A673 (cell line): Measurements from ENCODE around the gene CNTN6. TPM values are rescaled to one million over a fixed set of nuclear protein-coding genes. Genes with fewer than 3 reads are reported as not detected.

Experiments used
- BruUV-seq: library from RNA; stranded (reverse); fragments of 400-500 nt; replicated peaks from 2 replicates; lab custom pipeline; 2021; lab: Mats Ljungman, UMichigan
- CTCF ChIA-PET: fragments of 300-600 bp; sonication (Branson Sonifier 250); formaldehyde crosslinking; loops from one replicate; lab custom pipeline; 2022; ENCODE audit warnings: antibody characterized with exemption; lab: Charles Lee
- POLR2A ChIA-PET: fragments of 300-600 bp; sonication (Branson Sonifier 250); formaldehyde crosslinking; loops from one replicate; lab custom pipeline; 2022; ENCODE audit warnings: antibody characterized with exemption; ENCODE audit not compliant: low non-redundant PET; lab: Charles Lee
- DNase-seq: peaks from one replicate; pipeline ENCODE4 v3.0.0-alpha.2; 2015; ENCODE audit warnings: low spot score
- H3K27ac ChIP-seq: fragments of 200-600 bp; sonication (generic); 2 replicates; pipeline ENCODE4 v1.5.1; 2016; ENCODE audit warnings: mixed run types, low read depth, mild to moderate bottlenecking, mixed read lengths, antibody characterized with exemption, low read length; ENCODE audit not compliant: poor library complexity, severe bottlenecking
- H3K27me3 ChIP-seq: fragments of 200-600 bp; sonication (generic); replicated peaks from 2 replicates; pipeline ENCODE4 v1.6.1; 2017; ENCODE audit warnings: mixed run types, low read depth, mild to moderate bottlenecking, mixed read lengths, antibody characterized with exemption, low read length; ENCODE audit not compliant: insufficient read depth, poor library complexity
- H3K36me3 ChIP-seq: fragments of 200-600 bp; sonication (generic); 2 replicates; pipeline ENCODE4 v1.6.1; 2016; ENCODE audit warnings: mixed run types, mild to moderate bottlenecking, mixed read lengths, antibody characterized with exemption, low read length; ENCODE audit not compliant: insufficient read depth, poor library complexity, severe bottlenecking
- H3K4me1 ChIP-seq: fragments of 200-600 bp; sonication (generic); 2 replicates; pipeline ENCODE4 v1.6.1; 2017; ENCODE audit warnings: mixed run types, mild to moderate bottlenecking, mixed read lengths, antibody characterized with exemption, low read length; ENCODE audit not compliant: insufficient read depth, poor library complexity, severe bottlenecking
- H3K4me3 ChIP-seq: fragments of 200-600 bp; sonication (generic); 2 replicates; pipeline ENCODE4 v1.5.1; 2016; ENCODE audit warnings: low read depth, mixed run types, mild to moderate bottlenecking, mixed read lengths, low read length; ENCODE audit not compliant: poor library complexity, severe bottlenecking
- H3K9me3 ChIP-seq: fragments of 200-600 bp; sonication (generic); 2 replicates; pipeline ENCODE4 v1.6.1; 2016; ENCODE audit warnings: mixed run types, low read depth, mild to moderate bottlenecking, mixed read lengths, antibody characterized with exemption, low read length; ENCODE audit not compliant: poor library complexity, severe bottlenecking
- CTCF ChIP-seq: fragments of 300-800, 200-600 bp; sonication (generic); conservative IDR thresholded peaks from 2 replicates; pipeline ENCODE4 v1.5.1; 2017; ENCODE audit warnings: low read depth, mild to moderate bottlenecking, antibody characterized with exemption, low read length, moderate library complexity, mixed read lengths
- EZH2 ChIP-seq: fragments of 200-600 bp; sonication (generic); IDR thresholded peaks from 2 replicates; pipeline ENCODE4 v1.6.1; 2017; ENCODE audit warnings: borderline replicate concordance, low read depth, mild to moderate bottlenecking, mixed read lengths, antibody characterized with exemption, low read length; ENCODE audit not compliant: poor library complexity, severe bottlenecking
- intact Hi-C: fragments of 100-400 bp; cut with micrococcal nuclease; formaldehyde crosslinking; loops from one replicate; pipeline ENCODE4 v1.10.0; 2022; ENCODE audit not compliant: unreplicated experiment
- total RNA-seq: library from RNA; stranded (reverse); gene quantifications from 2 replicates; pipeline ENCODE4 v1.2.3, GENCODE V29; 2021

The CNTN6 gene
- total RNA-seq, 1 experiment from 2014 or later, result 0.28 TPM

DNA sequence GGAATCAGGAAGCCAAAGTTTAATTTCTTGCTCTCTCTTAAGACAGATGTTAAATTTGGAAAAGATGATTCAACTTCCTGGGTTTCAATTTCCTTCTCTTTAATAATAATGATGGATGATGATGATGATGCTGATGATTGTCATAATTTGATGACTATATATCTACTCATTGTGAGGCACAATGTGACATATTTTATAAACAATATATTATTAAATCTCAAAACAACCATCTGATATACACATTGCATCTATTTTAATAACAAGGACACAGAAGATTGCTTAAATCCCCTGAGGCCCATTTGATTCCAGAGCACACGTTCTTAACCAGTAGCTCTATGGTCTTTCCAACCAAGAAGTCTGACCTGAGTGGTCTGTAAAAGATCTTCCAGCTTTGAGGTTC, 124.0 kb downstream of the CNTN6 start:
- POLR2A ChIA-PET, result interaction anchor here (0.6 kb wide), 1 partner anchor 218 kb away, joined by 3 read pairs; no protein-coding TSS in a partner anchor
- intact Hi-C loops, result no loop called here
- BruUV-seq, result no TSS peak

DNA sequence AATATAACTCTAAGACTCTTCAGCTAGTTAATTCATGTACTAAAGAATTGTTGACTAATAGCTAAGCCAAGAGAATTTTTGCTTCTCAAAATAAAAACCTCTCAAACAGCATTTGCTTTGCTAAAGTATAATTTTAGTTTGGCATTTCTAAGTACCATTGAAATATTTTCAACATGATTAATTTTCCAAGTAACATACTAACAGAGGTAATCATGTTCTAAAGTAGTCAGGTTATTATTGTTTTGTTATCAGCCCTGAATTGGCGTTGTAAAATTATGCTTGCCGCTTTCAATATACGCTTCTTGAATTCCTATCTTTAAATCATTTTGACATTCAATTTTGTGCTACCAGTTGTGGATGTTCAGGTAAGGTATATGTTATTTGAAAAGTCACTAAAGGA, 134.3 kb downstream of the CNTN6 start:
- no TSS peak for BruUV-seq
- Histone ChIP-seq H3K36me3 (no peaks in the 10 kb centered on the region), H3K4me1 (no peaks in the 10 kb centered on the region), H3K27ac (no peak overlapping the region), H3K4me3 (no peak overlapping the region), H3K9me3 (no peaks in the 10 kb centered on the region), H3K27me3 (no peaks in the 10 kb centered on the region)
- CTCF ChIA-PET, result no interaction called here
- POLR2A ChIA-PET, result no interaction called here
- TF ChIP-seq CTCF (no peak), EZH2 (no peak)
- DNase-seq, result no peak
- intact Hi-C loops, result no loop called here

More for the DNA sequence above, 124.0 kb downstream of the CNTN6 start:
- CTCF ChIA-PET, result no interaction called here
- no peak for TF ChIP-seq CTCF
- no peak for TF ChIP-seq EZH2
- H3K27ac ChIP-seq, result no peak overlapping the region
- no peaks in the 10 kb centered on the region for H3K4me1 ChIP-seq
- H3K9me3 ChIP-seq, result no peaks in the 10 kb centered on the region
- no peaks in the 10 kb centered on the region for H3K36me3 ChIP-seq
- H3K27me3 ChIP-seq, result no peaks in the 10 kb centered on the region
- H3K4me3 ChIP-seq, result no peak overlapping the region
- no peak for DNase-seq

DNA sequence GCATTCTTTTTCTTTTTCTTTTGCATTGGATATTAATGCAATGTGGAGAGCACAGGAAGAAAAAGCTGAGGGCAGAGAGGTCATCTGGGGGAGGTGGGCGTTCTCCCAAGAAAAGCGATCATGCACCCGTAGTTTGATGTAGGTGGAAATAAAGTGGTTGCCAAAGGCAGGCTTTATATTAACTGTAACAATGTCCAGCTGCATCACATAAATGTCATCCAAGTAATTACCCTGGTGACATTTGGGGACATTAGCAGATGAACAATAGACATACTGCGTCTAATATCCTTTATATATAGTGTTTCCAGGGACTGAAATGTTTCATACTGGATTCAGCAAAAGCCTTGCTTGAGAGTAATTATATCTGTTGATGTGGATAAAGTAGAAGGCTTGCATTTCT, 135.5 kb downstream of the CNTN6 start:
- BruUV-seq, result no TSS peak
- intact Hi-C loops, result no loop called here
- POLR2A ChIA-PET, result no interaction called here
- TF ChIP-seq CTCF, result no peak
- H3K27me3 ChIP-seq, result no peaks in the 10 kb centered on the region
- H3K36me3 ChIP-seq, result no peaks in the 10 kb centered on the region
- CTCF ChIA-PET, result no interaction called here
- H3K4me3 ChIP-seq, result no peak overlapping the region
- no peaks in the 10 kb centered on the region for H3K9me3 ChIP-seq
- no peaks in the 10 kb centered on the region for H3K4me1 ChIP-seq
- DNase-seq, result no peak
- no peak overlapping the region for H3K27ac ChIP-seq
